HG03159 (cell line): Measurements from ENCODE around the gene CCDC160.
"Not testable (repeated sequence)": the region's sequence is repeated elsewhere in the genome, so short reads cannot be mapped to it uniquely, and the experiment has no call there.

Experiments
- ATAC-seq: cut with Tn5 transposase; IDR thresholded peaks from one replicate; pipeline ENCODE4 v1.9.1; 2021; ENCODE audit warnings: mild to moderate bottlenecking, moderate library complexity; ENCODE audit not compliant: unreplicated experiment

CCDC160 gene

DNA sequence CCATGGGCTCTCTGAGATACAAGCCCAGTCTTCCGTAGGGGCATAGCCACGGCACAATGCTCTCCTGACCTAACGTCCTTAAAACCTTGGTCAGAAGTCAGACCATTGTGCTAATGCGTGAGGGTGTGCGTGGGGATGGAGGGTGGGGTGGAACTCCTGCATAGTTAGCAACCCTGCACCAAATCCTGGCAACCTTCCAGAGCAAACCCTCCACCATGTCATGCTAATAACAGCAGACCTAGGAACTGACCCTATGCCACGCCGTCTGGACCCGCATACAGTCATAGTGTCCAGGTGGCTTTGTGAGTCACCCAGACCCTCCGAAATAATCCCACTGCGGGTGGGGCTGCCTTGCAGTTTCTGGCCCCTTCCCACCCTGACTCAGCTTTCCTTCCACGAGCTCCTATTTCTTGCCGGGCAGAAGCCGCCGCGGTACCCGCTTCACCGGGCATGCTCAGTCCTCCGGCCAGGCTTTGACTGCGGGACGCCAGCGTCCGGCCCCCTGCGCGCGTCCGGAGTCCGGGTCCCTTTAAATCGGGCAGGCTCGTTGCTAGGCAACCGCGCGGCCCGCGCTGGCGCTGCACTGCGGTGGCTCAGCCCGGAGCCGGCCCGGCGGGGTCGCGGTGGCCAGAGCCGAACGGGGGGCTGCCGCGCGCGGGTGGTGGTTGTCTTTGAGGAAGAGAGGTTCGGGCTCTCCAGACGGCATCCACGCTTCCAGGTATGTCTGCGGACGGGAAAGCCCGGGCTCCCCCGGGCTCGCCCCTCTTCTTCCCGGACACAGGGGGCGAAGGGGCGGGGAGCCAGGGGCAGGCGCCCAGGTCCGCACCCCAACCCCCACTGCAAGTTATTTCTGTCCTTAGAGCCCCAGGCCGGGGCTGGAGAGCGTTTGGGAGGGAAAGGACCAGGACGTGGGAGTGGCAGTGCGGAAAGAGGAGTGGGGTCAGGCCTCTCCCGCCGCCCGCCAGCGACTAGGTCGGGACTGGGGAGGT is at the start of gene CCDC160:
CCDC160 (plus strand) TSS at position 557 of the 989 bp plus-strand sequence. CDS start 7,619 bp downstream, outside the sequence.
- peak; percentile 66 for ATAC-seq

DNA sequence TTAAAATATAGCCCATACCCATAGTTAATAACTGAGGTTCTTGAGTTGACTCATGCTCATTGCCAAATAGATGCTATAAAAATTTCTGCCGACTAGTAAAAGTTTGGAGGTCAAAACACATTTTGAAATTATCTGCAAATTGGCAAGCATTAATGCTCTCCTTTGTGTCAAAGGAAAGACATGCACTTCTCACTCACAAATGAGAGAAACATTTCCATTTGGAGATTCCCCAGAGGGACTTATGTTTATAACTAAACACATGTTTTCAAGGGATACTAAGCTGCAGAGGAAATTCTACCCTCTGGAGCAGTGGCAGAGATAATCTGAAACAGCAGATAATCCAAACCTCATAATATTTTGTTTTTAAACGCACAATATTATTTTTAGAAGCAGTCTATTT is 45.7 kb upstream of the CCDC160 start:
- no peak for ATAC-seq

DNA sequence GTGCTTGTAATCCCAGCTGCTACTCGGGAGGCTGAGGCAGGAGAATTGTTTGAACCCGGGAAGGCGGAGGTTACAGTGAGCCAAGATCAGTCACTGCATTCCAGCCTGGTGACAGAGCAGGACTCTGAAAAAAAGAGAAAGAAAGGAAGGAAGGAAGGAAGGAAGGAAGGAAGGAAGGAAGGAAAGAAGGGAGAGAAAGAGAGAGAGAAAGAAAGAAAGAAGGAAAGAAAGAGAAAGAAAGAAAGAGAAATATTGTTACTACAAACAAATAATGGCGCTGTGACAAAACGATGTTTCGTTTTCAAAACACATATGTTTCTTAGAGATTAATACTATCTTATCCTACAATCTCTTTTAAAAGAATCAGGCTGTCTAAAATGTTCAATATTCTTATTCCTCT is 42.1 kb upstream of the CCDC160 start:
- ATAC-seq, result no peak

DNA sequence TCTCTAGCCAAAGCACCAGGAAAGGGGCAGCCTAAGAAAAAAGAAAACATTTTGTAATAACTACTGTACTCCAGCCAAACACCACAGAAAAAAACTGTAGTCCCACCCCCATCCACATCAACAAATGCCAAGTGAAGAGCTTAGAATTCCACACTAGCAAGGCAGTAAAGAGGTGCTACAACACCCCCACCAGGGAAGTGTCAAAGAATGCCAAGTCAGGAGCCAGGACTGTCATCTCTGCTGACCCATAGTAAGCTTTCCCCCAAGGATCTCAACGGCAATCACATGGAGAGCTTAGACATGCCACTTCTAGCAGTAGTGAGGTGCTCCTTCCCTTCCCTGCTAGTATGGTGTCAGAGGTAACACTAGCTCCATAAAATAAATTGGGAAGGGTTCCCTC is 34.4 kb upstream of the CCDC160 start:
- ATAC-seq, result no peak

DNA sequence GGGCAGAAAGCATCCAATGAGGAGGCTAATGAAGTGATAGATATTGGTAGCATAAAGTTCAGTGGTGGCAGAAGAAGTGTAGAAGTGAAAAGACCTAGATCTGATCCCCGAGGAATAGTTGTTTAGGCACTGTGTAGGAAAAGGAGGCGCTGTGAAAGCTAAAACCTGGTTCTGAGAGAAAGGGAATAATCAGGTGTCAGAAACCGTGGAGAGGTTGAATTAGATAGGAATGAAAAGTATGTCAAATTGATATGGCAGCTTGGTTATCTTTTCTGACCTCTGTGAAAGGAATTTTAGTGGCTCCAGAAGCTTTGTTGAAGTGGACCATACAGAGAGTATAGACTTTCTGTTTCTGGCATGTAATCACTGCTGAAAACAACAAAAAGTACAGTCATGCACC is 30.8 kb upstream of the CCDC160 start:
- no peak for ATAC-seq

GRCh38 chrX:134210465-134210864 is 26.5 kb upstream of the CCDC160 start:
- no peak for ATAC-seq

GRCh38 chrX:134235236-134235635 is 1.7 kb upstream of the CCDC160 start:
- ATAC-seq, result no peak

DNA sequence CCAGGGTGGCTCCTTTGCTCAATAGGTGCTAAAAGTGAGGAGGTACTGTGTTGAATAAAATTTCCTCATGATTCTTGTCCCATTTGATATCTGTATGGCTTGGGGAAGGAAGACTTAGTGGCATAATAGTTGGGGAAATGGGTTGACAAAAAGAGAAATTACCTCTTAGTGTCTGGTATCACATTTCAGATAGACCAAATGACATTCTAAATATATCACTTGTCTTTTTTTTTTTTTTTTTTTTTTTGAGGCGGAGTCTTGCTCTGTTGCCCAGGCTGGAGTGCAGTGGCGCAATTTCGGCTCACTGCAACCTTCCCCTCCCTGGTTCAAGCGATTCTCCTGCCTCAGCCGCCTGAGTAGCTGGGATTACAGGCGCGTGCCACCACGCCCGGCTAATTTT is 1.2 kb downstream of the CCDC160 start:
- not testable (repeated sequence) for ATAC-seq

DNA sequence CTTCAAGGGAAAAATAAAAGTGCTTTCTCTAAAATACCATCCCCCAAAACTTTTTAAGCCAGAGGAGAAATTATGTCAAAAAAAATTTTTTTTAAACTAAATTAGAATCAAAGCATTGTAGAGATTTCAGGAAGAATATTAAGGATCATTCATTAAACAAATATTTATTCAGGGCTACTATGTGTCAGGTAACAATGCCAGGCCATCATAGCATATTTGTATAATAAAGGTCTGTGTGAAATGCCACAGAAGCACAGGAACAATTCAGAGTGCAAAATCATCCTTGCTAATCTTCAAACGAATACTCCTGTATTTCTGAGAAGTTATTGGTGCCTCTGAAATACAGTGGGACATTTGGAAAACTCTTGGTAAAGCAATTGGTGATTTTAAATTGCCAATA is 2.0 kb downstream of the CCDC160 start:
- no peak for ATAC-seq

- no peak for ATAC-seq
These were observed 3.2 kb downstream of the CCDC160 start for GRCh38 chrX:134240209-134240608.

DNA sequence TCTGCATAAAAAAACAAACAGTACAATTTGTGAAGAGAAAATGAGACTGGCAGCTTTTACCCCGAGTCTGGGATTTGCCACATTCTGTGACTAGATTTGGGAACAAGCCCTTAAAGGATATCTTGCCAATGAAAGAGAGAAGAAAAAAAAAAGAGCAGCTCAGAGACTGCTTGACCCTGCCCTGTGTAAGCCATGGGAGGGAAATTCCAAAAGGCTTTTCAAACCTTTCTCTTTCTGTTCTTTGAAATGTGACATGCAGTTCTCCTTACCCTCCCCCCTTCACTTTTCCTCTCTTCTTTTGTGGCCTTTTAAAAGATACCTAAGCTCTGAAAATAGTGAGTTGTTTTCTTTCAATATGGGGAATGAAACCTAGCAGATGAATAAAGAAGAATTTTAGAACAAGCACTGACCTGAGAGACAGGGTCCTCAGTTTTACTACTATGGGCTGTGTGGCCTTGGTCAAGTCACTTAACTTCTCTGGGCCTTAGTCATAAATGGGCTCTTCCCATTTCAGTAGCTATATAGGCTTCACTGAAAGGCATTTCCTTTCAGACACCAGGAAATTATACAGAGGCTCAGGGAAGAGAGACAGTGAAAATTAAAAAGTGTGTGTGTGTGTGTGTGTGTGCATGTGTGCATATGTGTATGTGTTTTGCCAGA is 5.1 kb downstream of the CCDC160 start:
- ATAC-seq, result no peak

DNA sequence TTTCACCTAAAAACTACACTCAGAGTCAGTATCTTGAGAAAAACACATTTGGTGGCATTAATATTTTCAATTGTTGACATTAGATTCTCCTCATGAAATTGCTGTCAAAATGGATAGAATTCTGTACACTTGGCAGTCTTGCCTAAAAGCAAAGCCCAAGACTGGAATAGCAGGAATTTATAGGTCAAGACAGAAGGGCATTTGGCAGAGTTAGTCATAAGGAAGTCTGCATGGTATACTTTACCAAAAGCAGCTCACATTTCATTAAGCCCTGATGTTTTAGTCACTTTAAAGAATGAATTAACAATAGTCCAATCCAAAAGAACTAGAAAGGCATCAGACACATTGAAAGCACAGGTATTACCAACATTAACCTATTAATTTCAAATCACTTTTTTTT is 7.1 kb downstream of the CCDC160 start:
- no peak for ATAC-seq

- ATAC-seq, result no peak
These were observed 9.3 kb downstream of the CCDC160 start for GRCh38 chrX:134246282-134246681.

- ATAC-seq, result no peak
These were observed 10.5 kb downstream of the CCDC160 start for GRCh38 chrX:134247492-134247891.

GRCh38 chrX:134249241-134249640 is 12.3 kb downstream of the CCDC160 start:
- ATAC-seq, result no peak

DNA sequence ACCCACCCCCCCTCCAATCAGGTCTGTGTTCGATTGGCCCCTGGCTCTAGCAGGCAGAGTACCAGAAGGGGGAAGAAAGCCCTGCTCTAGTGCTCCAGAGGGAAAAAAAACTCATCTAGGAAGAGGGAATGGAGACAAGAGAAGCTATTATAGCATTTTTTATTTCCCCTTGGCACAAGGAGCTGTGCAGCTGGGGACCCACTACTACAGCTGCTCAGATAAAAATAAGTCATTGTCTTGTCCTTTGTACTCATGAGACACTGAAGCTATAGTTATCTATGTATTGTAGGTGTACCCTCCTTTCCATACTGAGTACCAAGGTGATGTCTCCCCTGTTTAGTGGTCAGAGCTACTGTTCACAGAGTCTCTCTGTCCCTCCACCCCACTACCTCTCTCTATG is 14.3 kb downstream of the CCDC160 start:
- ATAC-seq, result no peak

DNA sequence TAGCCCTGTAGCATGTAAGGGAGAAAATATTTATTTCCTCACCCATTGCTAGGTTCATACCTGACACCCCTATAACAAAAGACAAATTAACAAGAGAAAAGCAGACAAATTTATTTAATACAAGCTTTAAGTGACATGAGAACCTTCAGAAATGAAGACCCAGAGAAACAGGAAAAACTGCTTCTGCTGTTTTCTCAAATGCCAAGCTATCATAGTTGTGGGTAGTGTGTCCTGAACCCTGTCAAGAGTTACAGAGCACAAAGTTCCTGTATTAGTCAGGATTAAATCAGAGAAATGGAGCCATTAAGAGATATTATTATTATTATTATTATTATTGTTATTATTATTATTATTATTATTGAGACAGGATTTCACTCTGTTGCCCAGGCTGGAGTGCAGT is 17.5 kb downstream of the CCDC160 start:
- no peak for ATAC-seq

DNA sequence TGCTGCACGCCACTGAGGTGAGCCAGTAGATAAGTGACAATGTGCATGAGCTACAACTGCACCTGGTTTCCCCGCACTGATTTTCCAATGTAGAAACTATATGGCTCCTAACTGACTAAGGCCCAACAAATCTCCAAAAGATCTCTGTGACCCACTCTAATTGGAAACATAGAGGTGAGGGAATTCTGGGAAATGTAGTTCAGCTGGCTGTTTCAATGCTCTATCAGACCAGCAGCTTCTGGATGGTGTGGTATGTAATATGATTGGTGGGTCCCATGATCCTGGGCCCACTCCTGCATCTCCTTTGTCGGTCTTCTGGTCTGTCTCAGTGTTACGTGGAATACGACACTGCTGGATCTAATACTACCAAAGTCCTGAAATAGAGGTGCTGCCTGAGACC is 18.6 kb downstream of the CCDC160 start:
- ATAC-seq, result no peak

DNA sequence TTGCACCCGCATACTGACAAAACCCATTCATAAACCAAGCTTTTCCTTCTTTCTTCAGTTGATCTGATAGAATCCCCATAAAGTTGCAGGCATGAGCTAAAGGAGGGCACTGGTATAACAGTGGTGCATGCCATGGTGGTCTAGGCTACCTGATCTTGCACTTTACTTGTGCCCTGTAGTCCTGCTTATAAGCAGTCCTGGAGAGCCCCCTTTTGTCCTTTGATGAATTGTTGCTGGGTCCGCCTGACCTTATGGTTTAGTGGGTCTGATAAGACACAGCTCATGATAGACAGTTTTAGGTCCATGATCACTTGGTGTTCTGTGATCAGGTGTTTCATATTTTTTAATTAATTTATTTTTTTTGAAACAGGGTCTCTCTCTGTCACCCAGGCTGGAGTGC is 19.7 kb downstream of the CCDC160 start:
- no peak for ATAC-seq

GRCh38 chrX:134258202-134258601 is 21.2 kb downstream of the CCDC160 start:
- ATAC-seq, result no peak

DNA sequence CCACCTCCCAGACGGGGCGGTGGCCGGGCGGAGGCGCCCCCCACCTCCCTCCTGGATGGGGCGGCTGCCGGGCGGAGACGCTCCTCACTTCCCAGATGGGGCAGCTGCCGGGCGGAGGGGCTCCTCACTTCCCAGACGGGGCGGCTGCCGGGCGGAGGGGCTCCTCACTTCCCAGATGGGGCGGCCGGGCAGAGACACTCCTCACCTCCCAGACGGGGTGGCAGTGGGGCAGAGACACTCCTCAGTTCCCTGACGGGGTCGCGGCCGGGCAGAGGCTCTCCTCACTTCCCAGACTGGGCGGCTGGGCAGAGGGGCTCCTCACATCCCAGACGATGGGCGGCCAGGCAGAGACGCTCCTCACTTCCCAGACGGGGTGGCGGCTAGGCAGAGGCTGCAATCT is 49.0 kb downstream of the CCDC160 start:
- not testable (repeated sequence) for ATAC-seq

DNA sequence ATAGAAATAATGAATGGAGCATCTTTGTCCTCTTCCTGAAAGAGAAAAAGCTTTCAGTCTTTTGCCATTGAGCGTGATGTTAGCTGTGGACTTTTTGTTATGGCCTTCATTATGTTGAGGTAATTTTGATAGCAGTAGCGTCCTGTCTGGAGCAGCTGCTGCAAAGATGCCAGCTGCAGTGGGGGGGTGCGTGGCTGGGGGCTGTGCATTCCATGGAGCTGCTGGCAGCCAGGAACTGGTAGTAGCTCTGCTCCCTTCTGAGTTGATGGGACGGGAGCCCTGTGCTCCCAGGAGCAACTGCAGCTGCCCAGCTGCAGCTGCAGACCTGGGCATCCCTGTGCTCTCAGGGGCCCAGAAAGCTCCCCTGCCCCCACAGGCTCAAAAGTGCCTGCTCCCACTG is 50.4 kb downstream of the CCDC160 start:
- no peak for ATAC-seq
